ENCODE results near the gene OVOL1. TPM values are rescaled to one million over a fixed set of nuclear protein-coding genes. Genes with fewer than 3 reads are reported as not detected.

The OVOL1 gene
- total RNA-seq, 1 experiment from 2014 or later = 10.5 TPM

- Histone ChIP-seq H3K4me2 (no peak overlapping the region), H3K27me3 (ENCODE audit: insufficient read depth, low read depth) (no peaks in the 10 kb centered on the region), H3K27ac (no peak overlapping the region), H3F3A (ENCODE audit: insufficient read depth, low read depth) (peaks cover 32% of the 10 kb centered on the region; the same call in 1 of the 2 replicates), H3K4me1 (replicated peaks; ENCODE audit: insufficient read depth) (peaks cover 28% of the 10 kb centered on the region), H3K36me3 (ENCODE audit: low read depth) (no peaks in the 10 kb centered on the region), H3K79me2 (ENCODE audit: low read depth) (no peaks in the 10 kb centered on the region), H3K9me2 (ENCODE audit: insufficient read depth) (no peaks in the 10 kb centered on the region), H4K20me1 (ENCODE audit: insufficient read depth) (no peaks in the 10 kb centered on the region), H3K9me3 (ENCODE audit: insufficient read depth, low read depth) (peaks cover 3% of the 10 kb centered on the region; the same call in 1 of the 2 replicates), H2AFZ (no peak overlapping the region), H3K4me3 (no peak overlapping the region)
- DNase-seq = no peak
- POLR2A ChIA-PET (ENCODE audit: unreplicated experiment) = no interaction called here
- no TSS peak for BruUV-seq (replicated peaks)
- intact Hi-C loops (cut with micrococcal nuclease; ENCODE audit: unreplicated experiment) = no loop called here
- CTCF ChIA-PET = interaction anchor here (0.6 to 0.9 kb wide), 4 partner anchors 29 to 175 kb away, joined by 3 to 8 read pairs (median 4); partner anchors contain the start of gene KCNK7
- TF ChIP-seq CTCF (conservative IDR thresholded peaks at IDR 0.05) = no peak
- TF ChIP-seq EZH2 (IDR thresholded peaks at IDR 0.05; ENCODE audit: low read depth) = no peak
Measured at GRCh38 chr11:65770951-65771567, 15.8 kb upstream of the OVOL1 start.

GRCh38 chr11:65771589-65772112, 15.2 kb upstream of the OVOL1 start:
- Histone ChIP-seq H3K4me3 (no peak overlapping the region), H3K79me2 (ENCODE audit: low read depth) (no peaks in the 10 kb centered on the region; the same call in 1 of the 2 replicates), H3K36me3 (ENCODE audit: low read depth) (no peaks in the 10 kb centered on the region), H3K27ac (no peak overlapping the region), H3F3A (ENCODE audit: insufficient read depth, low read depth) (peaks cover 33% of the 10 kb centered on the region; the same call in 1 of the 2 replicates), H3K9me2 (ENCODE audit: insufficient read depth) (no peaks in the 10 kb centered on the region), H3K4me1 (replicated peaks; ENCODE audit: insufficient read depth) (peaks cover 31% of the 10 kb centered on the region), H2AFZ (no peak overlapping the region), H3K9me3 (ENCODE audit: insufficient read depth, low read depth) (peaks cover 3% of the 10 kb centered on the region; the same call in 1 of the 2 replicates), H3K27me3 (ENCODE audit: insufficient read depth, low read depth) (no peaks in the 10 kb centered on the region), H3K4me2 (no peak overlapping the region), H4K20me1 (ENCODE audit: insufficient read depth) (no peaks in the 10 kb centered on the region; the same call in 1 of the 2 replicates)
- ChIA-PET CTCF (no interaction called here), POLR2A (ENCODE audit: unreplicated experiment) (no interaction called here)
- TF ChIP-seq CTCF (conservative IDR thresholded peaks at IDR 0.05) (no peak), EZH2 (IDR thresholded peaks at IDR 0.05; ENCODE audit: low read depth) (no peak)
- BruUV-seq (replicated peaks) = no TSS peak
- intact Hi-C loops (cut with micrococcal nuclease; ENCODE audit: unreplicated experiment) = no loop called here
- DNase-seq = no peak

DNA sequence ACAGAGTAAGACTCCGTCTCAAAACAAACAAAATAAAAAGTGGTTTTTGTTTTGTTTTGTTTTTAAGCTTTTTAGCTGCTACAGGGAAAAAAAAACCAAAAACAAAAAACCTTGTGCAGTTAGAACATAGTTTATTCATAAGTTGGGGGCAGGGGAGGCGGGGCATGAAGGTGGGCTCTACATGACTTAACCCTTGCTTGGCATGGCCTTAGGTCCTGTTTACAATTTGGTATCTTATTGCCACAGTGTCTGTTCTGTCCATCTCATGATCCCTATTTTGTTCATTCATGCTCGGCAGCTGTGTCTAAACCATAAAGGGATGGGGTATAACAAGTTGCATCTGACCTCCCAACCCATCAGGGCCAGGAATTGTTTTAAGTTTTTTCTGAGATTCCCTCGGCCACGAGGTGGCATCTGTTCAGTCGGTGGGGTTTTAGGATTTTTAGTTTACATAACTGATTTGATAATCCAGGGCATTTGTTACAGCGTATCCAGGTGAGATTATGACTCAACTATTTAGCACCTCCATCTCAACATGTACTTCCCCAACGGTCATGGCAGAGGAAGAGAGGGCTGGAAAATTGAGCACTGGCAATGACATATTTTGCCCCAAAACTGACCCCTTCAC, 13.0 kb upstream of the OVOL1 start:
- no peak overlapping the region for H3K4me3 ChIP-seq
- peaks cover 32% of the 10 kb centered on the region for H3K4me1 ChIP-seq (replicated peaks; ENCODE audit: insufficient read depth)
- no peaks in the 10 kb centered on the region for H3K27me3 ChIP-seq (ENCODE audit: insufficient read depth, low read depth)
- H3K36me3 ChIP-seq (ENCODE audit: low read depth) = 0 out of 2 replicates have a peak, but pooled peaks cover 3% of the 10 kb centered on the region
- H3K9me2 ChIP-seq (ENCODE audit: insufficient read depth) = no peaks in the 10 kb centered on the region
- peaks cover 39% of the 10 kb centered on the region; the same call in 1 of the 2 replicates for H3F3A ChIP-seq (ENCODE audit: insufficient read depth, low read depth)
- peaks cover 4% of the 10 kb centered on the region for H3K79me2 ChIP-seq (ENCODE audit: low read depth)
- CTCF ChIA-PET = no interaction called here
- H4K20me1 ChIP-seq (ENCODE audit: insufficient read depth) = no peaks in the 10 kb centered on the region; the same call in 1 of the 2 replicates
- H3K4me2 ChIP-seq = no peak overlapping the region
- no peak overlapping the region for H2AFZ ChIP-seq
- intact Hi-C loops (cut with micrococcal nuclease; ENCODE audit: unreplicated experiment) = no loop called here
- no peak for DNase-seq
- TF ChIP-seq CTCF (conservative IDR thresholded peaks at IDR 0.05) (no peak), EZH2 (IDR thresholded peaks at IDR 0.05; ENCODE audit: low read depth) (no peak)
- no TSS peak for BruUV-seq (replicated peaks)
- no peaks in the 10 kb centered on the region for H3K9me3 ChIP-seq (ENCODE audit: insufficient read depth, low read depth)
- POLR2A ChIA-PET (ENCODE audit: unreplicated experiment) = interaction anchor here (0.6 kb wide), 1 partner anchor 215 kb away, joined by 3 read pairs; no protein-coding TSS in a partner anchor
- no peak overlapping the region for H3K27ac ChIP-seq
